Immature natural killer cell (primary cell): ENCODE measurements around the gene IQCH. TPM values are rescaled to one million over a fixed set of nuclear protein-coding genes. Genes with fewer than 3 reads are reported as not detected.
A peak's percentile ranks its signal among the peaks of the same experiment; 100 is the strongest.
"Not testable (repeated sequence)": the region's sequence is repeated elsewhere in the genome, so short reads cannot be mapped to it uniquely, and the experiment has no call there.

ENCODE experiments used
- DNase-seq, 3 donors: peaks; one replicate each; pipeline ENCODE4 v3.0.0; 2022; ENCODE audit warnings: mixed read lengths in 1 of 3
- H3K27ac Mint-ChIP-seq, 6 donors: one replicate each; pipeline ENCODE4 v1.8.0; 2020; ENCODE audit warnings: mixed read lengths in 6 of 6, mild to moderate bottlenecking in 5 of 6, inconsistent platforms in 4 of 6, moderate library complexity in 3 of 6
- H3K27me3 Mint-ChIP-seq, 3 donors: one replicate each; pipeline ENCODE4 v1.8.0; 2020 to 2021; ENCODE audit warnings: low read depth in 3 of 3, mild to moderate bottlenecking in 3 of 3, mixed read lengths in 3 of 3, moderate library complexity in 3 of 3, inconsistent platforms in 1 of 3
- H3K36me3 Mint-ChIP-seq, 3 donors: one replicate each; pipeline ENCODE4 v1.8.0; 2020; ENCODE audit warnings: mixed read lengths in 3 of 3, inconsistent platforms in 2 of 3, mild to moderate bottlenecking in 2 of 3
- H3K4me1 Mint-ChIP-seq, 2 donors: one replicate each; pipeline ENCODE4 v1.8.0; 2020; ENCODE audit warnings: inconsistent platforms in 2 of 2, mild to moderate bottlenecking in 2 of 2, mixed read lengths in 2 of 2, moderate library complexity in 1 of 2
- H3K4me3 Mint-ChIP-seq, 5 donors: one replicate each; pipeline ENCODE4 v1.8.0; 2020; ENCODE audit warnings: mild to moderate bottlenecking in 5 of 5, mixed read lengths in 5 of 5, inconsistent platforms in 3 of 5, moderate library complexity in 3 of 5
- H3K9me3 Mint-ChIP-seq, 6 donors: one replicate each; pipeline ENCODE4 v1.8.0; 2020; ENCODE audit warnings: mild to moderate bottlenecking in 6 of 6, mixed read lengths in 6 of 6, inconsistent platforms in 4 of 6, moderate library complexity in 3 of 6
- polyA plus RNA-seq, 3 donors: library from polyadenylated mRNA; unstranded; fragments of 300-500 nt; fragmentation: Illumina TruSeq; gene quantifications; one replicate each; pipeline ENCODE4 v1.2.3, GENCODE V29; 2021

The IQCH gene
- polyA plus RNA-seq, 3 donors from 2014 or later: 0.27 to 0.70 TPM; not detected in 1

DNA sequence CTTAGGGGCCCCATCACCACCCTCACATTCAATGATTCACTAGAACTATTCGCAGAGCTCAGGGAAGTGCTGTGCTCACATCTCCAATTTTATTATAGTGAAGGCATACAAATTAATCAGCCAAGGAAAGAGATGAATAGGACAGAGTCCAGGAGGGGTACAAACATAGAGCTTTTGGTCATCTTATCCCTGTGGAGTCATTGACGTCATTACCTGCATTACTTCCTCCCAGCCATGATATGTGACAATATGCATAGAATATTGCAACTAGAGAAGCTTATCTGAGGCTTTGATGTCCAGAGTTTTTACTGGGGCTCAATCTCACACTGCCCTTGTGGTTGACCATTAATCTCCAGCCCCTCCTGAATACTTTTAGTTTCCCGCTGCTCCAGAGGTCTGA is 1.5 kb downstream of the IQCH start:
- H3K36me3 Mint-ChIP-seq: no peaks in the 10 kb centered on the region
- peaks cover 0 to 5% (median 5%) of the 10 kb centered on the region in 3 donors for H3K27me3 Mint-ChIP-seq
- peak overlapping the region; percentile 63 to 100 (median 99) for H3K4me3 Mint-ChIP-seq
- H3K27ac Mint-ChIP-seq: peak overlapping the region in 4 of 6 donors; percentile 3 to 82 (median 29)
- no peak for DNase-seq
- H3K9me3 Mint-ChIP-seq: no peaks in the 10 kb centered on the region
- peaks cover 30 to 40% of the 10 kb centered on the region in 2 donors for H3K4me1 Mint-ChIP-seq

DNA sequence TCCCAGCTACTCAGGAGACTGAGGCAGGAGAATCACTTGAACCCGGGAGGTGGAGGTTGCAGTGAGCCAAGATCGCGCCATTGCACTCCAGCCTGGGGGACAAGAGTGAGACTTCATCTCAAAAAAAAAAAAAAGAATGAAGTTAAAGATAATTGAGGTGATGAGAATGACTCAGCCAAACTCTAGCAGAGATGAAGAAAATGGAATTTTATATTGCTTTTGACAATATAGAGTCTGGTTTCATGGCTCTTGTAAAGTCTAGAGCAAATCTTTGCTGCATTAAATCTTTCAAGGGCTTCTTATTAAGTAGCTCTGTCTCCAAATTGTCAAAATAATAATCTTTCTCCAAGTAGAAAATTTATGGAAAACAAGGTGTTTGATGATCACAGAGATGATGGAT is 3.8 kb downstream of the IQCH start:
- not testable (repeated sequence) for H3K36me3 Mint-ChIP-seq, DNase-seq, H3K9me3 Mint-ChIP-seq, H3K27ac Mint-ChIP-seq, H3K4me3 Mint-ChIP-seq, H3K27me3 Mint-ChIP-seq
- peaks cover 14 to 16% of the 10 kb centered on the region in 2 donors for H3K4me1 Mint-ChIP-seq

DNA sequence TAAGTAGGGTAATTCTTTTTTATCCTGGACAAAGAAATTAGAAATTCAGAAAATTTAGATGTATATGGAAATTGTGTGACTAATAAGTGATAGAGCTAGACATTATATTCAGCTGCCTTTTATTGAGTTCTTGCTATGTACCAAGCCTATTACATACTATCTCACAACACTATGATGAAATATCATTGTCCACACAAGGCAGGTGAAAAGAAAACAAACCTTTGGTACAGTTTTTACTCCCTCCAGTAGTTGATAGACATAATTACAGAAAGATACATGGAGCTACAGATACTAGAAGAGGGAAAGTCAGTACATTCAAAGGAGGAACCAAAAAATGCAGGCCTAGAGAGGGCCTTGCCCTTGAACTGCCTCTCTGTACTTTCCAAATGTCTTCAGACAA is 4.8 kb downstream of the IQCH start:
- no peak for DNase-seq
- H3K4me3 Mint-ChIP-seq: no peak overlapping the region
- H3K27ac Mint-ChIP-seq: no peak overlapping the region
- H3K36me3 Mint-ChIP-seq: no peaks in the 10 kb centered on the region
- no peaks in the 10 kb centered on the region for H3K9me3 Mint-ChIP-seq
- peaks cover 7 to 8% of the 10 kb centered on the region in 2 donors for H3K4me1 Mint-ChIP-seq
- peaks cover 1 to 5% (median 5%) of the 10 kb centered on the region in 3 donors for H3K27me3 Mint-ChIP-seq

DNA sequence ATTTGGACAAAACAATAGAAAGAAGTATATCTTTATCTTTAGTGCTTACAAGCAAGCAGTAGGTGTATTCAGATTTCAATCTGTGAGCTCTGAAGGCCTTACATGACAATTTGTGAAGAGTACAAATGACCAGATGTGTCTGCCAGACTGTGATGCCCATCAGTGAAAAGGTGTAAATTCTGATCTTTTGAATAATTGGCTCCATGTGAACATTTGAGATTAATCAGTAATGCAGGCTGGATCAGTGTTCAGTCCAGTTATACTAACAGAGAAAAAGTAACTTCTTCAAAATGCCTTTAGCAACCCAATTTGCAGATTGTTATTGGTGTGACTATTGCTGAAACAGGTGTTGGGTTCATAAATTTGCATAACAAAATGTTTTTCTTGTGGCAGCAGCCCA is 5.2 kb downstream of the IQCH start:
- Mint-ChIP-seq H3K27me3 (peaks cover 1 to 2% (median 2%) of the 10 kb centered on the region in 3 donors), H3K27ac (no peak overlapping the region), H3K9me3 (no peaks in the 10 kb centered on the region), H3K4me1 (peaks cover 4 to 5% of the 10 kb centered on the region in 2 donors), H3K36me3 (no peaks in the 10 kb centered on the region), H3K4me3 (no peak overlapping the region)
- DNase-seq: no peak

DNA sequence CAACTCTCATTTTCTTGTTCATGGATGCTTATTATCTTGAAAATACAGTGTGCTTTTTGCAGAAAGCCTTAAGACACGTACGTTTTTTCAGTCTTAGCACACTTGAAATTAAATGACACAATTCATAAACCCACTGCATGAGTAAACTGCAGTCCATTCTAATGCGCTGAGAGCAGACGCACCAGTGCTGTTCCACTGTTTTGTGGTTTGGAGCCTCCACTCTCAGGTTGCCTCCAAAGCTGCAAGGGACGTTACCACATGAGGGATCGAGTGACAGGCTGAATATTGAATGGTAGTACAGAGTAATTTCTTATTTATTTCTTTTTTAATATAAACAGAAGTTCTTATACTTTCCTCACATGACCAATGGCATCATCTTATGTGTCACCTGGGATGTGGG is 12.3 kb downstream of the IQCH start:
- Mint-ChIP-seq H3K36me3 (no peaks in the 10 kb centered on the region), H3K4me3 (no peak overlapping the region), H3K9me3 (no peaks in the 10 kb centered on the region), H3K27ac (no peak overlapping the region), H3K4me1 (no peaks in the 10 kb centered on the region), H3K27me3 (peaks cover 0 to 7% (median 0%) of the 10 kb centered on the region in 3 donors)
- no peak for DNase-seq

DNA sequence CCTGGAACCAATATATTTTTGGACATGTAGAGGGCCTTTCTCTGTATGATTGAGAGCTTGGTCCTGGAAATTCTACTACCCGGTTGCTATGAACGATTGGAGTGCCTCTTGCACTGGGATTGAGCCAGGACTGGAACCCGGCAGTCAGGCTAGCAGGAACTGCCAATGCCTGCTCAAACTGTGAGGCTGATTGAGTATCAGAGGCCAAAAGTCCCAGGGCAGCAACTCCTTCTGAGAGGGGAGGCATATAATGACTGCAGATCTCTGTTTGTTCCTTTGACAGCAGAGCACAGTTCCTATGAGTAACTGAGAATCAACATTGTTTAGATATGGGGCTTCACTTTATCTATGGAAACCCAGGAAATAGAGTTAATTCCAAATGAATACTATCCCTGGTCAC is 12.9 kb downstream of the IQCH start:
- no peaks in the 10 kb centered on the region for H3K9me3 Mint-ChIP-seq
- H3K27ac Mint-ChIP-seq: no peak overlapping the region
- no peak for DNase-seq
- no peak overlapping the region for H3K4me3 Mint-ChIP-seq
- H3K27me3 Mint-ChIP-seq: peaks cover 0 to 5% (median 1%) of the 10 kb centered on the region in 3 donors
- H3K4me1 Mint-ChIP-seq: no peaks in the 10 kb centered on the region
- no peaks in the 10 kb centered on the region for H3K36me3 Mint-ChIP-seq

DNA sequence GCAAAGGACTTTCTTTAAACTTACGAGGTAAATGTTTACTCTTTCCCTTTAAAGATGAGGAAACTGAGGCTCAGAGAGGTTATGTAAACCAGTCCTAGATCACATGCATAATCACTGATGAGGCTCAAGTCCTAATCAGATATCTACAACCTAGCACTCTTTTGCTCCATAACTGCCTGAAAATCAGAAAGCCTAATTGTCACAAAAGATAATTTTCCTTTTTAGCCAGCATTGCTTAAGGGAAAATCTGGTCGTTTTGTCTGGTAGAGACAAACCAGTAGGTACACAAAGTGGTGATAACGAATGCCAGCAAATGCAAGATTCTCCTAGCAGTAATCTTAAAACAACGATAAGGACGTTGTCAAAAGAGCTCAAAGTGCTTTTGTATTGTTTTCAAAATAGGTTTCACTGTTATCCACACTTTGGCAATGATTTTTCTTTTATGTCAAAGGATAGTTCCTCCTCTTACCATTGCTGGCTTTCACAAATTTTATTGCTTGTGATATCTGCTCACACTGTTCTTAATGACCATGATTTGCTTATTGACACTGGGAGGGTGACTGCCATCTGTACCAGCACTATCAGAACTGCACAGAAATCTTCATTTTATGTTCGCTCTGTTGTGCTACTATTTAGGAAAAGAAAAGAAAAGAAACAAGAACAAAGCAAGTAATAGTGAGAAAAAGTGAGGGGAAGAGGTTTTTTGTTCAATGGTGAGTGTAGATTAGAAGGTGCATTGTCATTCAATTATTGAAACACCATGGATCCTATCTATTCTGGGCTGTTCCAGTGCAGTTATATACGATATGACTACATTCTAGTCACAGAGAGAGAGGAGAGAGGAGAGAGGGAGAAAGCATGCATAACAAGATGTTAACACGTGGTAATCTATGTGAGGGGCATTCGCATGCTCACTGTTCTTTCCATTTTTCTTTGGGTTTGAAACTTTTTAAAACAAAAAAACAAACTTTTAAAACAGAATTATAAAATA is 13.7 kb downstream of the IQCH start:
- no peaks in the 10 kb centered on the region for H3K4me1 Mint-ChIP-seq
- no peak for DNase-seq
- H3K36me3 Mint-ChIP-seq: no peaks in the 10 kb centered on the region
- no peaks in the 10 kb centered on the region for H3K9me3 Mint-ChIP-seq
- no peak overlapping the region for H3K27ac Mint-ChIP-seq
- no peak overlapping the region for H3K4me3 Mint-ChIP-seq
- H3K27me3 Mint-ChIP-seq: peaks cover 0 to 5% (median 4%) of the 10 kb centered on the region in 3 donors

DNA sequence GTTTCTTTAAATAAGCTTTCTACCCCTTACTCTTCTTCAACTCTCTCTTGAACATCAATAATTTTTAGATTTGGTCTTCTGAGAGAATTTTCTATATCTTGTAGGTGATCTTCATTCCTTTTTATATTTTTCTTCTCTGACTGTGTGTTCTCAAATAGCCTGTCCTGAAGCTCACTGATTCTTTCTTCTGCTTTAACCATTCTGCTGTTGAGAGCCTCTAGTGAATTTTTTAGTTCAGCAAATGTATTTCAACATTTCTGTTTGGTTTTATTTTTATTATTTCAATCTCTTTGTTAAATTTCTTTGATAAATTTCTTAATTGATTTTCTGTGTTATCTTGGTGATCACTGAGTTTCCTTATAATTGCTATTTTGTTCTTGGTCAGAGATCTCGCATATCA is 19.6 kb downstream of the IQCH start:
- Mint-ChIP-seq H3K27me3 (peaks cover 0 to 6% (median 2%) of the 10 kb centered on the region in 3 donors), H3K9me3 (peaks cover 8 to 15% (median 11%) of the 10 kb centered on the region in 6 donors), H3K36me3 (peaks cover 0 to 10% (median 0%) of the 10 kb centered on the region in 3 donors), H3K4me3 (no peak overlapping the region), H3K27ac (no peak overlapping the region), H3K4me1 (no peaks in the 10 kb centered on the region)
- no peak for DNase-seq

DNA sequence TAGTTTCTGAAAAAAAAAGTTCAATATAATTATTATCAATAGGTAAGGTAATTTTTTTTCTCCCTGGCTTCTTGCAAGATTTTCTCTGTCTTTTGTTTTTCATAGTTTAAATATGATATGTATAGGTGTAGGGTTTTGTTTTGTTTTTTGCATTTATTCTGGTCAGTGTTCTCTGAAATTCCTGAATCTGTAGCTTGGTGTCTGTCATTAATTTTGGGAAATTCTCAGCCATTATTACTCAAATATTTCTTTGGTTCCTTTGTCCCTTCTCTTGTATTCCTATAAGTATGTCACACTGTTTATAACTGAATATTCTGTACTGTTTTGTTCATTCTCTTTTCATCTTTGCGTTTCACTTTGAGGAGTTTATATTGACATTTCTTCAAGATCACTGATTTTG is 22.1 kb downstream of the IQCH start:
- peaks cover 8 to 15% (median 11%) of the 10 kb centered on the region in 6 donors for H3K9me3 Mint-ChIP-seq
- no peak overlapping the region for H3K4me3 Mint-ChIP-seq
- no peak overlapping the region for H3K27ac Mint-ChIP-seq
- H3K36me3 Mint-ChIP-seq: peaks cover 0 to 10% (median 0%) of the 10 kb centered on the region in 3 donors
- H3K4me1 Mint-ChIP-seq: no peaks in the 10 kb centered on the region
- no peak for DNase-seq
- H3K27me3 Mint-ChIP-seq: peaks cover 0 to 6% (median 2%) of the 10 kb centered on the region in 3 donors

DNA sequence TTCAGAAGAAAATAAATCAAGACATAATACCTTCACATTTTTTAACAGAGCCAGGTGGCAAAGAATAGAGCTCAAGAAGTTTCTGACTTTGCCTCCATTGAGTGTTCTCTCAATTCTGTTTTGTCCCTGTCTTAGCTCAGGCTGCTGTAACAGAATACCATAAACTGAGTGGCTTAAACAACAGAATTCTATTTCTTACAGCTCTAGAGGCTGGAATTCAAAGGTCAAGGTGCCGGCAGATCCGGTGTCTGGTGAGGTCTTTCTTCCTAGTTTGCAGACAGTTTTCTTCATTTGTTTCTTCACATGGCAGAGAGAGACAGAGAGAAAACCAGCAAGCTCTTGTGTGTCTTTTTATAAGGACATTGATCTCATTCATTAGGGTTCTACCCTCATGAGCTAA is 25.6 kb downstream of the IQCH start:
- Mint-ChIP-seq H3K9me3 (no peaks in the 10 kb centered on the region), H3K27me3 (peaks cover 0 to 2% (median 0%) of the 10 kb centered on the region in 3 donors), H3K4me3 (no peak overlapping the region), H3K4me1 (no peaks in the 10 kb centered on the region), H3K36me3 (no peaks in the 10 kb centered on the region), H3K27ac (no peak overlapping the region)
- DNase-seq: no peak

DNA sequence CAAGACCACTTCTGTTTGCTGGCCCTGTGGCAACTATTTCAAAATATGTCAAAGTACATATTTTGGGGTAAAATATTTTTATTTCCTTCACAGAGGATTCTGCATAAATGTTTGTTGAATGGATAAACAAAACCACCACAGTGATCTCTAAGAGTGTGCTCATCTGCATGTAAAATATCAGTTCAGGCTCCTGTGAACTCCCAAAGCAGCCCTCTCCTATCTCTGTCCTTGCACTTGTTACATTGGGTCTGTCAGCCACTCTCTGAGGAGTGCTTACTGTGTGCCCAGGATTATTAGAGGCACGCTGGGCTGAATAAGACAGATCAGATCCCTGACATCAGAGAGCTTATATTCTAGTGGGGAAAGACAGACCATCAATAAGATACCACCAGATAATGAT is 27.1 kb downstream of the IQCH start:
- DNase-seq: no peak
- no peak overlapping the region for H3K27ac Mint-ChIP-seq
- peaks cover 0 to 3% (median 0%) of the 10 kb centered on the region in 6 donors for H3K9me3 Mint-ChIP-seq
- no peak overlapping the region for H3K4me3 Mint-ChIP-seq
- H3K36me3 Mint-ChIP-seq: no peaks in the 10 kb centered on the region
- H3K27me3 Mint-ChIP-seq: peaks cover 0 to 2% (median 2%) of the 10 kb centered on the region in 3 donors
- H3K4me1 Mint-ChIP-seq: no peaks in the 10 kb centered on the region

DNA sequence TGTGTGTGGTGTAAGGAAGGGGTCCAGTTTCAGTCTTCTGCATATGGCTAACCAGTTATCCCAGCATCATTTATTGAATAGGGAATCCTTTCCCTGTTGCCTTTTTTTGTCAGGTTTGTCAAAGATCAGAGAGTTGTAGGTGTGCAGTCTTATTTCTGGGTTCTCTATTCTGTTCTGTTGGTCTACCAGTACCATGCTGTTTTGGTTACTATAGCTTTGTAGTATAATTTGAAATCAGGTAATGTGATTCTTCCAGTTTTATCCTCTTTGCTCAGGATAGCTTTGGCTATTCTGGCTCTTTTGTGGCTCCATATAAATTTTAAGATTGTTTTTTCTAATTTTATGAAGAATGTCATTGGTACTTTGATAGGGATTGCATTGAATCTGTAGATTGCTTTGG is 31.0 kb downstream of the IQCH start:
- H3K4me3 Mint-ChIP-seq, DNase-seq, H3K9me3 Mint-ChIP-seq, H3K27me3 Mint-ChIP-seq, H3K36me3 Mint-ChIP-seq, H3K4me1 Mint-ChIP-seq, H3K27ac Mint-ChIP-seq: not testable (repeated sequence)

DNA sequence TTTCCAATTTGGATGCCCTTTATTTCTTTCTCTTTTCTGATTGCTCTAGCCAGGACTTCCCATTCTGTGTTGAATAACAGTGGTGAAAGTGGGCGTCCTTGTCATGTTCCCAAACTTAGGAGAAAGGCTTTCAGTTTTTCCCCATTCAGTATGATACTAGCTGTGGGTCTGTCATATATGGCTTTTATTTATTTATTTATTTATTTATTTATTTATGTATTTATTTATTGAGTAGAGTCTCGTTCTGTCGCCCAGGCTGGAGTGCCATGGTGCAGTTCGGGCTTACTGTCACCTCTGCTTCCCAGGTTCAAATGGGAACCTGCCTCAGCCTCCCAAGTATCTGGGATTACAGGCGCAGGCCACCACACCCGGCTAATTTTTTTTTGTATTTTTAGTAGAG is 31.8 kb downstream of the IQCH start:
- H3K27me3 Mint-ChIP-seq, H3K4me3 Mint-ChIP-seq, H3K4me1 Mint-ChIP-seq, H3K27ac Mint-ChIP-seq, H3K36me3 Mint-ChIP-seq, H3K9me3 Mint-ChIP-seq, DNase-seq: not testable (repeated sequence)

DNA sequence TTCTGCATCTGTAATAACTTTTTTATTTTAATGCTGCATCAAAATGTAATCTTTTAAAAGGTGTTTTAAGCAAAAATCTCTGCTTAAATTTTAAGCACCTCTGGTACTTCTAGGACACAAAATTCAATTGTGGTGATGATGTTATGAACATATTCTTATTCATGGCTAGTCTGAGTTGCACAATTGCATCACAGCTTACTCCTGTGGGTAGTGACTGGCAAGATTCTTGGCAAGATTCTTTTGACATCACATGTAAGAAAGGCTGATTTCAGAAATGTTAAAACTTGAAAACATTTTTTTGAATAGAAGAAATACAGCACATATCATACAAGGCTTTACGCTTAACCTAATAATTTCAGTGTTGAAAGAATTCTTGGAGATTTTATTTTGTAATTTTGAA is 35.7 kb downstream of the IQCH start:
- Mint-ChIP-seq H3K4me3 (no peak overlapping the region), H3K27ac (no peak overlapping the region), H3K27me3 (peaks cover 1 to 5% (median 2%) of the 10 kb centered on the region in 3 donors), H3K9me3 (peaks cover 0 to 2% (median 0%) of the 10 kb centered on the region in 6 donors), H3K36me3 (no peaks in the 10 kb centered on the region), H3K4me1 (no peaks in the 10 kb centered on the region)
- DNase-seq: no peak
